ENCODE data around the gene C1GALT1C1. TPM values are rescaled to one million over a fixed set of nuclear protein-coding genes. Genes with fewer than 3 reads are reported as not detected.

Gene C1GALT1C1
- total RNA-seq: 16.2 and 22.5 TPM in 2 replicates

GRCh38 chrX:120629667-120630537 lies at the start of gene C1GALT1C1:
Gene C1GALT1C1 (minus strand): TSS chrX:120630054. CDS start chrX:120627166, 2,888 bp downstream.

GRCh38 chrX:120603707-120604360 lies 26.0 kb downstream of the C1GALT1C1 start, which contains the start of gene MCTS1:
Gene MCTS1 (plus strand): TSS chrX:120604101. CDS start chrX:120604237, 136 bp downstream.

Other genes with a start within 250 kb of the C1GALT1C1 start
- gene LAMP2, start 160.8 kb downstream of the C1GALT1C1 start, total RNA-seq: 130 and 137 TPM in 2 replicates
- 13.4 and 32.2 TPM in 2 replicates for gene CUL4B, start 69.1 kb downstream of the C1GALT1C1 start, total RNA-seq
- gene MCTS1, start 26.0 kb downstream of the C1GALT1C1 start, total RNA-seq: 19.5 and 32.6 TPM in 2 replicates
- gene CT47B1, start 245.8 kb upstream of the C1GALT1C1 start, total RNA-seq: not detected in 2 replicates

Data from bronchial smooth muscle cell (primary cell).